DND-41 (cell line): Measurements from ENCODE around the gene EHBP1.

ENCODE experiments used
- ATAC-seq: fragments of 200-7000 bp; cut with Tn5 transposase; 3 replicates; pipeline ENCODE4 v1.9.1; 2021; ENCODE audit warnings: low read depth; ENCODE audit not compliant: insufficient read depth
- DNase-seq: peaks from one replicate; pipeline ENCODE4 v3.0.0-alpha.2; 2020
- H2AFZ ChIP-seq: 2 replicates; pipeline ENCODE4 v1.6.0; 2012; ENCODE audit warnings: low read depth, low read length
- H3K27ac ChIP-seq: 2 replicates; pipeline ENCODE4 v1.5.1; 2012; ENCODE audit warnings: low read length, inconsistent platforms
- H3K27me3 ChIP-seq: fragments of 200-600 bp; sonication (generic); 2 replicates; pipeline ENCODE4 v1.6.0; 2012; ENCODE audit warnings: low read length, mild to moderate bottlenecking, inconsistent platforms; ENCODE audit not compliant: insufficient read depth, poor library complexity
- H3K36me3 ChIP-seq: 2 replicates; pipeline ENCODE4 v1.5.1; 2012; ENCODE audit warnings: low read length, inconsistent platforms; ENCODE audit not compliant: insufficient read depth
- H3K4me1 ChIP-seq: 2 replicates; pipeline ENCODE4 v1.5.1; 2012; ENCODE audit warnings: mild to moderate bottlenecking, low read length; ENCODE audit not compliant: insufficient read depth
- H3K4me2 ChIP-seq: 2 replicates; pipeline ENCODE4 v1.6.0; 2012; ENCODE audit warnings: mild to moderate bottlenecking, moderate library complexity, low read length, inconsistent platforms; ENCODE audit not compliant: insufficient read depth
- H3K4me3 ChIP-seq, 2 experiments: fragments of 200-600 bp in 1 of 2; shearing (Covaris generic) in 1 of 2; 2 replicates each; pipeline ENCODE4 v1.5.1; 2012 to 2016; ENCODE audit warnings: inconsistent platforms in 2 of 2, low read length in 2 of 2, mild to moderate bottlenecking in 2 of 2, low read depth in 1 of 2, moderate library complexity in 1 of 2
- H3K79me2 ChIP-seq: 2 replicates; pipeline ENCODE4 v1.6.0; 2012; ENCODE audit warnings: low read length, inconsistent platforms; ENCODE audit not compliant: insufficient read depth
- H3K9ac ChIP-seq: 2 replicates; pipeline ENCODE4 v1.6.0; 2012; ENCODE audit warnings: low read depth, mild to moderate bottlenecking, inconsistent platforms, low read length, moderate library complexity
- H3K9me3 ChIP-seq: 2 replicates; pipeline ENCODE4 v1.5.1; 2012; ENCODE audit warnings: low read length, moderate library complexity, mild to moderate bottlenecking, inconsistent platforms; ENCODE audit not compliant: insufficient read depth, severe bottlenecking
- H4K20me1 ChIP-seq: 2 replicates; pipeline ENCODE4 v1.6.0; 2012; ENCODE audit warnings: low read length; ENCODE audit not compliant: insufficient read depth
- EZH2 ChIP-seq: IDR thresholded peaks from 3 replicates; pipeline ENCODE4 v1.6.1; 2012; ENCODE audit warnings: borderline replicate concordance, low read depth, mild to moderate bottlenecking, moderate library complexity, low read length, inconsistent platforms; ENCODE audit not compliant: severe bottlenecking
- TF ChIP-seq, protein P1 (sequence below): IDR thresholded peaks from 2 replicates; pipeline ENCODE4 v1.5.1; 2012; ENCODE audit warnings: borderline replicate concordance, low read length, moderate library complexity, mild to moderate bottlenecking; ENCODE audit not compliant: poor library complexity, severe bottlenecking; ENCODE audit errors: extremely low read depth

EHBP1 gene

GRCh38 chr2:62845256-62845655 lies 139.7 kb downstream of the EHBP1 start:
- H3K4me2 ChIP-seq: no peak overlapping the region
- H3K79me2 ChIP-seq: no peaks in the 10 kb centered on the region
- DNase-seq: no peak
- no peak overlapping the region for H2AFZ ChIP-seq
- H3K9ac ChIP-seq: no peak overlapping the region
- H3K27ac ChIP-seq: no peak overlapping the region
- ATAC-seq: no peak
- H3K4me1 ChIP-seq: no peaks in the 10 kb centered on the region
- TF ChIP-seq, protein P1, sequence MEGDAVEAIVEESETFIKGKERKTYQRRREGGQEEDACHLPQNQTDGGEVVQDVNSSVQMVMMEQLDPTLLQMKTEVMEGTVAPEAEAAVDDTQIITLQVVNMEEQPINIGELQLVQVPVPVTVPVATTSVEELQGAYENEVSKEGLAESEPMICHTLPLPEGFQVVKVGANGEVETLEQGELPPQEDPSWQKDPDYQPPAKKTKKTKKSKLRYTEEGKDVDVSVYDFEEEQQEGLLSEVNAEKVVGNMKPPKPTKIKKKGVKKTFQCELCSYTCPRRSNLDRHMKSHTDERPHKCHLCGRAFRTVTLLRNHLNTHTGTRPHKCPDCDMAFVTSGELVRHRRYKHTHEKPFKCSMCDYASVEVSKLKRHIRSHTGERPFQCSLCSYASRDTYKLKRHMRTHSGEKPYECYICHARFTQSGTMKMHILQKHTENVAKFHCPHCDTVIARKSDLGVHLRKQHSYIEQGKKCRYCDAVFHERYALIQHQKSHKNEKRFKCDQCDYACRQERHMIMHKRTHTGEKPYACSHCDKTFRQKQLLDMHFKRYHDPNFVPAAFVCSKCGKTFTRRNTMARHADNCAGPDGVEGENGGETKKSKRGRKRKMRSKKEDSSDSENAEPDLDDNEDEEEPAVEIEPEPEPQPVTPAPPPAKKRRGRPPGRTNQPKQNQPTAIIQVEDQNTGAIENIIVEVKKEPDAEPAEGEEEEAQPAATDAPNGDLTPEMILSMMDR: no peak
- no peak for TF ChIP-seq EZH2
- no peak overlapping the region for H3K4me3 ChIP-seq
- H3K9me3 ChIP-seq: peaks cover 6% of the 10 kb centered on the region
- no peaks in the 10 kb centered on the region for H3K27me3 ChIP-seq
- H4K20me1 ChIP-seq: no peaks in the 10 kb centered on the region
- 0 out of 2 replicates have a peak, but pooled peaks cover 4% of the 10 kb centered on the region for H3K36me3 ChIP-seq

GRCh38 chr2:62852254-62852653 lies 146.7 kb downstream of the EHBP1 start:
- no peak overlapping the region for H3K4me2 ChIP-seq
- no peak for TF ChIP-seq EZH2
- TF ChIP-seq, protein P1: no peak
- no peak for DNase-seq
- H3K4me1 ChIP-seq: no peaks in the 10 kb centered on the region
- H3K9ac ChIP-seq: no peak overlapping the region
- H4K20me1 ChIP-seq: no peaks in the 10 kb centered on the region
- H2AFZ ChIP-seq: no peak overlapping the region
- H3K27me3 ChIP-seq: no peaks in the 10 kb centered on the region
- no peaks in the 10 kb centered on the region for H3K79me2 ChIP-seq
- peaks cover 47% of the 10 kb centered on the region for H3K36me3 ChIP-seq
- H3K4me3 ChIP-seq: no peak overlapping the region
- peaks cover 11% of the 10 kb centered on the region for H3K9me3 ChIP-seq
- no peak overlapping the region for H3K27ac ChIP-seq
- ATAC-seq: no peak

DNA sequence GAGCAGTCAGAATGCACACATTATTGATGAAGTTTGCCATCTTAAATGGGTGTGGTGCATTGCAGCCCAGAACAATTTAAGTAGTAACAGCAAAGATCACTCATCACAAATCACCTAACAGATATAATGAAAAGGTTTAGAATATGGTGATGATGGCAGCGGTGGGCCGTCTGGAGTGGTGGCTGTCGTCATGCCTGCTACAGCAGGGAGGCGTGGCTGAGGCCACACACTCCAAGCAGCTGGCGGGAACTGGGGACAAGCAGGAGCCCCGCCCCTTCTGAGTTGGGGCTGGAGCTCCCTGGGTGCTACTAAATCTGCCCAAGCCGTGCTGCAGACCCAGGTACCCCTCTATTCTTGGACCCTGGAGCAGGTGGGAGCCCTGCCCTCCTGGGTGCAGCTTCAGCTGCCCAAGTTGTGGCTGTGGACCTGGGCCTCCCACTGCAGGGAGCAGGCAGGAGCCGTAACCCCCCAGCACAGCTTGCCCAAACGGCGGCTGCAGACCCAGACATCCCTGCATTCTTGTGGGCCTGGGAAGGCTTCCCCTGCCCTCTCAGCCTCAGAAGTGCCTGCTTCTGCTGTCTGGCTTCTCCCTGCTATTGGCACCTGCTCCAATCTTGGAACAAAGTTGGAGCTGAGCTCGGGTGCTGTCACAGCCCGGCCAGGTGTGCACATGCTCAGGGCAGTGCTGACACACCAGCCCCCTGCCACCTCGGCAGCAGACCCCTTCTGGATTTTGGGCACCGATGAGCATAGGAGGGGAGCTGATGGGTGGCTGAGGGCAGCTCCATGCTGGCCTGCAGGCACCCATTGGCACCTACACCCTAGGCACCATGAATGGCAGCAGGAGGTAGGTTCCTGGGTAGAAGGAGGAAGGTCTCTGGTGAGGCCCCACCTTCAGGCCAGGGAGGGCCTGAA lies 149.3 kb downstream of the EHBP1 start:
- Histone ChIP-seq H3K4me1 (no peaks in the 10 kb centered on the region), H3K4me2 (no peak overlapping the region), H2AFZ (no peak overlapping the region), H3K27ac (no peak overlapping the region), H3K9ac (no peak overlapping the region), H3K36me3 (peaks cover 43% of the 10 kb centered on the region), H4K20me1 (no peaks in the 10 kb centered on the region), H3K9me3 (peaks cover 11% of the 10 kb centered on the region), H3K4me3 (no peak overlapping the region), H3K79me2 (no peaks in the 10 kb centered on the region), H3K27me3 (no peaks in the 10 kb centered on the region)
- TF ChIP-seq, protein P1: no peak
- TF ChIP-seq EZH2: no peak
- ATAC-seq (no peak), DNase-seq (no peak)
